Fibroblast of lung (primary cell): ENCODE results near the gene NMD3. TPM values are rescaled to one million over a fixed set of nuclear protein-coding genes. Genes with fewer than 3 reads are reported as not detected.

ENCODE experiments used
- DNase-seq, 2 donors: peaks; one replicate each; pipeline versions ENCODE4 v3.0.0 to v3.0.0-alpha.2; 2010; ENCODE audit warnings: low read depth in 2 of 2
- H2AFZ ChIP-seq: 2 replicates; pipeline ENCODE4 v1.5.1; 2012; ENCODE audit warnings: low read length, control low read depth, inconsistent platforms
- H3K27ac ChIP-seq: 2 replicates; pipeline ENCODE4 v1.5.1; 2011; ENCODE audit warnings: low read length, control low read depth; ENCODE audit not compliant: insufficient read depth
- H3K27me3 ChIP-seq: 2 replicates; pipeline ENCODE4 v1.5.1; 2011; ENCODE audit warnings: mild to moderate bottlenecking, low read length; ENCODE audit not compliant: control insufficient read depth, insufficient read depth
- H3K36me3 ChIP-seq: 2 replicates; pipeline ENCODE4 v1.5.1; 2011; ENCODE audit warnings: low read length; ENCODE audit not compliant: control insufficient read depth, insufficient read depth
- H3K4me1 ChIP-seq: 2 replicates; pipeline ENCODE4 v1.5.1; 2011; ENCODE audit warnings: low read length; ENCODE audit not compliant: control insufficient read depth, insufficient read depth; ENCODE audit errors: extremely low read depth
- H3K4me2 ChIP-seq: 2 replicates; pipeline ENCODE4 v1.5.1; 2011; ENCODE audit warnings: low read length, control low read depth; ENCODE audit not compliant: insufficient read depth; ENCODE audit errors: extremely low read depth
- H3K4me3 ChIP-seq, 4 experiments: fragments of 200-600 bp in 1 of 4; sonication (generic) in 1 of 4; replicated peaks in 1 of 4; 2 replicates each; pipeline ENCODE4 v1.5.1; 2011 to 2016; ENCODE audit warnings: low read length in 4 of 4, low read depth in 3 of 4, mild to moderate bottlenecking in 3 of 4, control low read depth in 2 of 4, inconsistent platforms in 1 of 4, mixed read lengths in 1 of 4; ENCODE audit not compliant: insufficient read depth in 1 of 4; ENCODE audit errors: control extremely low read depth in 1 of 4
- H3K79me2 ChIP-seq: 2 replicates; pipeline ENCODE4 v1.5.1; 2012; ENCODE audit warnings: mild to moderate bottlenecking, low read length, inconsistent platforms; ENCODE audit not compliant: control insufficient read depth, insufficient read depth
- H3K9ac ChIP-seq: 2 replicates; pipeline ENCODE4 v1.5.1; 2011; ENCODE audit warnings: mild to moderate bottlenecking, low read length, control low read depth; ENCODE audit not compliant: insufficient read depth
- H3K9me3 ChIP-seq: 2 replicates; pipeline ENCODE4 v1.5.1; 2012; ENCODE audit warnings: low read depth, low read length; ENCODE audit not compliant: control insufficient read depth, insufficient read depth
- H4K20me1 ChIP-seq: 2 replicates; pipeline ENCODE4 v1.5.1; 2011; ENCODE audit warnings: low read length; ENCODE audit not compliant: control insufficient read depth, insufficient read depth; ENCODE audit errors: extremely low read depth
- EZH2 ChIP-seq: IDR thresholded peaks from 2 replicates; pipeline ENCODE4 v1.5.1; 2012; ENCODE audit warnings: low read length, control low read depth, mild to moderate bottlenecking; ENCODE audit errors: missing control alignments
- polyA plus RNA-seq, 2 donors: library from polyadenylated mRNA; depleted of rRNA in 1 of 2; stranded (reverse) in 1 of 2; unstranded in 1 of 2; fragments of >200 nt; gene quantifications; 2 replicates each; pipeline ENCODE4 v1.2.1, GENCODE V29; 2011 to 2012; ENCODE audit warnings: missing spikeins in 1 of 2
- total RNA-seq: library from RNA; depleted of rRNA; stranded (reverse); fragments of >200 nt; gene quantifications from 2 replicates; pipeline ENCODE4 v1.2.1, GENCODE V29; 2014
- TF ChIP-seq, protein P1 (sequence below), 2 donors: IDR thresholded peaks in 1 of 2; conservative IDR thresholded peaks in 1 of 2; 1 replicate in 1 of 2; 2 replicates in 1 of 2; pipeline ENCODE4 v1.5.1; 2011 to 2012; ENCODE audit warnings: low read length in 2 of 2, control low read depth in 1 of 2, inconsistent platforms in 1 of 2, low read depth in 1 of 2, mild to moderate bottlenecking in 1 of 2

NMD3 gene
- total and polyA plus RNA-seq, 2 donors (not counting 1 experiment from before 2014, with no cell fraction given): 62.8 to 134 TPM

- no peaks in the 10 kb centered on the region for H3K9me3 ChIP-seq
- no peak overlapping the region for H2AFZ ChIP-seq
- peaks cover 2% of the 10 kb centered on the region for H3K36me3 ChIP-seq
- no peak overlapping the region for H3K27ac ChIP-seq
- H3K79me2 ChIP-seq: no peaks in the 10 kb centered on the region
- TF ChIP-seq, protein P1, sequence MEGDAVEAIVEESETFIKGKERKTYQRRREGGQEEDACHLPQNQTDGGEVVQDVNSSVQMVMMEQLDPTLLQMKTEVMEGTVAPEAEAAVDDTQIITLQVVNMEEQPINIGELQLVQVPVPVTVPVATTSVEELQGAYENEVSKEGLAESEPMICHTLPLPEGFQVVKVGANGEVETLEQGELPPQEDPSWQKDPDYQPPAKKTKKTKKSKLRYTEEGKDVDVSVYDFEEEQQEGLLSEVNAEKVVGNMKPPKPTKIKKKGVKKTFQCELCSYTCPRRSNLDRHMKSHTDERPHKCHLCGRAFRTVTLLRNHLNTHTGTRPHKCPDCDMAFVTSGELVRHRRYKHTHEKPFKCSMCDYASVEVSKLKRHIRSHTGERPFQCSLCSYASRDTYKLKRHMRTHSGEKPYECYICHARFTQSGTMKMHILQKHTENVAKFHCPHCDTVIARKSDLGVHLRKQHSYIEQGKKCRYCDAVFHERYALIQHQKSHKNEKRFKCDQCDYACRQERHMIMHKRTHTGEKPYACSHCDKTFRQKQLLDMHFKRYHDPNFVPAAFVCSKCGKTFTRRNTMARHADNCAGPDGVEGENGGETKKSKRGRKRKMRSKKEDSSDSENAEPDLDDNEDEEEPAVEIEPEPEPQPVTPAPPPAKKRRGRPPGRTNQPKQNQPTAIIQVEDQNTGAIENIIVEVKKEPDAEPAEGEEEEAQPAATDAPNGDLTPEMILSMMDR (conservative IDR thresholded peaks at IDR 0.05 in 1 of 2, IDR thresholded peaks at IDR 0.05 in 1 of 2; ENCODE audit: low read depth in 1 of 2, low read length in 2 of 2): no peak
- no peak for TF ChIP-seq EZH2
- H3K4me3 ChIP-seq: no peak overlapping the region
- DNase-seq: no peak
- H3K4me2 ChIP-seq: no peak overlapping the region
- no peaks in the 10 kb centered on the region for H3K27me3 ChIP-seq
- no peak overlapping the region for H3K9ac ChIP-seq
- H4K20me1 ChIP-seq: no peaks in the 10 kb centered on the region
- H3K4me1 ChIP-seq: no peaks in the 10 kb centered on the region
These were observed 33.8 kb downstream of the NMD3 start for GRCh38 chr3:161254861-161255260.

DNA sequence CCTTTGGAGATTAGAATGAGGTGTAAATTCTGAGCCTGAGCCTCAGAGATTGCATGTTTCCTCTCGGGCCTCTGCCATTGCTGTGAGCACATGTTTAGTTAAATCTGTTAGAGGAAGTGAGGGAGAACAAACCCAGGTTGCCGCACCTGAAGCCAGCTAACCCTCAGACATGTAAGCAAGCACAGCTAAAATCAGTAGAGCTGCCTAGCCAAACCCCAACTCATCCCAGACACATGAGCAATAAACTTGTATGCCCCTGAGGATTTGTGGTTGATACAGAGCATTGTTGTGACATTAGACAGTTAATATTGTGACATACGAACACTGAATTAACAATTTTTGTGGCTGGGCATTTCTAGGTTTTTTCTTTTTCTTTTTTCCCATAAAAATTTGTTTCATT is 41.9 kb downstream of the NMD3 start:
- Histone ChIP-seq H3K9me3 (no peaks in the 10 kb centered on the region), H3K9ac (no peak overlapping the region), H2AFZ (no peak overlapping the region), H4K20me1 (no peaks in the 10 kb centered on the region), H3K36me3 (no peaks in the 10 kb centered on the region), H3K27ac (no peak overlapping the region), H3K4me1 (peaks cover 9% of the 10 kb centered on the region), H3K27me3 (no peaks in the 10 kb centered on the region), H3K79me2 (no peaks in the 10 kb centered on the region), H3K4me3 (no peak overlapping the region), H3K4me2 (no peak overlapping the region)
- TF ChIP-seq, protein P1 (conservative IDR thresholded peaks at IDR 0.05 in 1 of 2, IDR thresholded peaks at IDR 0.05 in 1 of 2; ENCODE audit: low read depth in 1 of 2, low read length in 2 of 2): no peak
- no peak for TF ChIP-seq EZH2
- DNase-seq: peak; percentile 37 to 75

GRCh38 chr3:161264852-161265251 is 43.7 kb downstream of the NMD3 start:
- peaks cover 9% of the 10 kb centered on the region for H3K4me1 ChIP-seq
- no peaks in the 10 kb centered on the region for H3K79me2 ChIP-seq
- H3K4me3 ChIP-seq: no peak overlapping the region
- H3K27me3 ChIP-seq: no peaks in the 10 kb centered on the region
- H3K9ac ChIP-seq: no peak overlapping the region
- H2AFZ ChIP-seq: no peak overlapping the region
- H4K20me1 ChIP-seq: no peaks in the 10 kb centered on the region
- TF ChIP-seq EZH2: no peak
- TF ChIP-seq, protein P1 (conservative IDR thresholded peaks at IDR 0.05 in 1 of 2, IDR thresholded peaks at IDR 0.05 in 1 of 2; ENCODE audit: low read depth in 1 of 2, low read length in 2 of 2): no peak
- peak in 1 of 2 donors; percentile 55 for DNase-seq
- no peak overlapping the region for H3K27ac ChIP-seq
- no peaks in the 10 kb centered on the region for H3K9me3 ChIP-seq
- no peaks in the 10 kb centered on the region for H3K36me3 ChIP-seq
- H3K4me2 ChIP-seq: no peak overlapping the region
